BJ (cell line): ENCODE data around the gene LRRC4B. TPM values are rescaled to one million over a fixed set of nuclear protein-coding genes. Genes with fewer than 3 reads are reported as not detected.

ENCODE experiments used
- CTCF ChIA-PET: fragments of 350-600 bp; formaldehyde crosslinking; extraction: SDS; loops from one replicate; lab custom pipeline; 2021; ENCODE audit warnings: antibody characterized with exemption, inconsistent platforms; lab: Yijun Ruan, JAX
- POLR2A ChIA-PET: fragments of 300-600 bp; sonication (Branson Sonifier 250); formaldehyde crosslinking; extraction: SDS; loops from one replicate; lab custom pipeline; 2021; ENCODE audit warnings: antibody characterized with exemption; lab: Charles Lee
- DNase-seq: peaks from one replicate; pipeline ENCODE4 v3.0.0-alpha.2; 2011; ENCODE audit warnings: low read depth
- H3K27me3 ChIP-seq: 2 replicates; pipeline ENCODE4 v1.6.0; 2011; ENCODE audit warnings: low read length; ENCODE audit not compliant: control insufficient read depth, insufficient read depth
- H3K36me3 ChIP-seq: 2 replicates; pipeline ENCODE4 v1.5.1; 2011; ENCODE audit warnings: low read length; ENCODE audit not compliant: control insufficient read depth, insufficient read depth
- H3K4me3 ChIP-seq: 2 replicates; pipeline ENCODE4 v1.5.1; 2011; ENCODE audit warnings: low read depth, mild to moderate bottlenecking, control low read depth, low read length
- CTCF ChIP-seq: IDR thresholded peaks from 2 replicates; pipeline ENCODE4 v1.5.1; 2011; ENCODE audit warnings: low read depth, mild to moderate bottlenecking, control low read depth, inconsistent platforms, low read length, moderate library complexity; ENCODE audit not compliant: insufficient read depth
- polyA plus RNA-seq: library from polyadenylated mRNA; depleted of rRNA; stranded (reverse); fragments of >200 nt; gene quantifications from 2 replicates; pipeline ENCODE4 v1.2.3, GENCODE V29; 2011

LRRC4B gene
- polyA plus RNA-seq, 1 experiment = 0.06 TPM

GRCh38 chr19:50570997-50571396 is 2.8 kb upstream of the LRRC4B start:
- DNase-seq = no peak
- no peaks in the 10 kb centered on the region for H3K36me3 ChIP-seq
- no peak for TF ChIP-seq CTCF
- H3K4me3 ChIP-seq = no peak overlapping the region
- ChIA-PET POLR2A (no interaction called here), CTCF (interaction anchor here (1.8 to 3.3 kb wide), 2 partner anchors 13 to 15 kb away, joined by 3 to 17 read pairs; no protein-coding TSS in a partner anchor)
- H3K27me3 ChIP-seq = 0 out of 2 replicates have a peak, but pooled peaks cover 2% of the 10 kb centered on the region

GRCh38 chr19:50569938-50570540 is 1.8 kb upstream of the LRRC4B start:
- POLR2A ChIA-PET = no interaction called here
- Histone ChIP-seq H3K27me3 (peaks cover 9% of the 10 kb centered on the region), H3K4me3 (no peak overlapping the region), H3K36me3 (no peaks in the 10 kb centered on the region)
- CTCF ChIA-PET = interaction anchor here (1.0 to 1.8 kb wide), 2 partner anchors 12 to 14 kb away, joined by 3 to 5 read pairs; no protein-coding TSS in a partner anchor
- TF ChIP-seq CTCF = no peak
- DNase-seq = no peak

GRCh38 chr19:50568728-50569698 is 778 bp upstream of the LRRC4B start:
- Histone ChIP-seq H3K4me3 (no peak overlapping the region), H3K36me3 (no peaks in the 10 kb centered on the region), H3K27me3 (peaks cover 9% of the 10 kb centered on the region)
- ChIA-PET CTCF (interaction anchor here (0.9 to 1.8 kb wide), 3 partner anchors 9 to 13 kb away, joined by 3 to 5 read pairs (median 4); no protein-coding TSS in a partner anchor), POLR2A (no interaction called here)
- no peak for DNase-seq
- no peak for TF ChIP-seq CTCF

GRCh38 chr19:50567052-50567841 is 988 bp downstream of the LRRC4B start:
- ChIA-PET CTCF (no interaction called here), POLR2A (no interaction called here)
- no peak overlapping the region for H3K4me3 ChIP-seq
- no peak for DNase-seq
- peaks cover 9% of the 10 kb centered on the region for H3K27me3 ChIP-seq
- TF ChIP-seq CTCF = no peak
- no peaks in the 10 kb centered on the region for H3K36me3 ChIP-seq
